NT2/D1 (cell line): Measurements from ENCODE around the gene KIAA0930.

Experiments used
- DNase-seq: peaks from one replicate; pipeline ENCODE4 v3.0.0-alpha.2; 2011; ENCODE audit warnings: low read depth, low spot score
- H3K27me3 ChIP-seq: 2 replicates; pipeline ENCODE4 v1.6.0; 2011; ENCODE audit warnings: mild to moderate bottlenecking; ENCODE audit not compliant: insufficient read length, insufficient read depth
- H3K36me3 ChIP-seq: 2 replicates; pipeline ENCODE4 v1.6.1; 2011; ENCODE audit warnings: mild to moderate bottlenecking, low read length, mixed read lengths; ENCODE audit not compliant: insufficient read depth, insufficient read length
- H3K4me1 ChIP-seq: 2 replicates; pipeline ENCODE4 v1.5.1; 2011; ENCODE audit not compliant: insufficient read depth, insufficient read length
- H3K4me3 ChIP-seq: 2 replicates; pipeline ENCODE4 v1.5.1; 2011; ENCODE audit warnings: low read depth; ENCODE audit not compliant: insufficient read length
- H3K9ac ChIP-seq: 2 replicates; pipeline ENCODE4 v1.6.0; 2011; ENCODE audit warnings: low read depth; ENCODE audit not compliant: insufficient read length
- H3K9me3 ChIP-seq: 2 replicates; pipeline ENCODE4 v1.5.1; 2011; ENCODE audit warnings: mild to moderate bottlenecking, low read length; ENCODE audit not compliant: insufficient read depth
- SUZ12 ChIP-seq: IDR thresholded peaks from 2 replicates; pipeline ENCODE4 v1.6.1; 2011; ENCODE audit not compliant: insufficient read length, insufficient read depth; ENCODE audit errors: extremely low read depth
- YY1 ChIP-seq: IDR thresholded peaks from 2 replicates; pipeline ENCODE4 v1.6.1; 2011; ENCODE audit not compliant: insufficient read length, insufficient read depth
- ZNF274 ChIP-seq: IDR thresholded peaks from 2 replicates; pipeline ENCODE4 v1.6.1; 2011; ENCODE audit warnings: mild to moderate bottlenecking, low read depth, low read length

The KIAA0930 gene

GRCh38 chr22:45251825-45252224 is 11.1 kb upstream of the KIAA0930 start:
- no peak for TF ChIP-seq SUZ12
- no peak for TF ChIP-seq YY1
- TF ChIP-seq ZNF274, result no peak
- no peaks in the 10 kb centered on the region for H3K9me3 ChIP-seq
- H3K36me3 ChIP-seq, result no peaks in the 10 kb centered on the region
- H3K9ac ChIP-seq, result no peak overlapping the region
- H3K4me3 ChIP-seq, result no peak overlapping the region
- no peak for DNase-seq
- H3K4me1 ChIP-seq, result no peaks in the 10 kb centered on the region
- H3K27me3 ChIP-seq, result no peaks in the 10 kb centered on the region

DNA sequence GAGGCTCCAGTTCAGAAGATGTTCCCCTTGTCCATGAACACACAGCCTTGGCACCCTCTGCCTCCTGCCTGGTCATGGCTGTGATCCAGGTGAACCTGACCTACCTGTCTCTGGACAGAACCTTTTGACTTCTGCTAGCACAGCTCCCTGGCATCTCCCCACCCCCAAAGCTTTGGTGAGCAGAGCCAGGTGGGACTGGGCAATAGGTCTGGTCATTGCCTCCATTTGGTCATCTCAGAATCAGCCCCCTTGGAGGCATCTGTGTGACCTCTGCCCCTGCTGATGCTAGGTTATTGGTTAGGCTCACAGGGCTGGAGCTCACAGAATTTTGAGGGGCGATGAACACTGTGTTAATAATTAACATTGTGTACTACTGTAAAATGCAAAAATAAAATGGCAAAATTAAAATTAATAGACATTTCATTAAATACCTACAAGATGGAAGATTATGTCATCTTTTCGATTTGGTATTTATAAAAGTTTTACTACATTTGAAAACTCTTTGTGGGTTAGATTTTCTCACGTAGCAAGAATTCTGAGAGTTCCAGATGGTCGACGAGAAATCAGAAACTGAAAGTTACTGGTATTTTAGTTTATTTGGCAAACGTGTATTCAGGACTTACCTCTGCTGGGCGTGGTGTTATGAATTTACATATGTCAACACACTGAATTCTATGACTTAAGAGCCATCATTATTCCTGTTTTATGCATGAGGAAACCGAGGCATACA is 8.3 kb upstream of the KIAA0930 start:
- Histone ChIP-seq H3K4me3 (no peak overlapping the region), H3K36me3 (no peaks in the 10 kb centered on the region), H3K4me1 (peaks cover 4% of the 10 kb centered on the region), H3K9me3 (no peaks in the 10 kb centered on the region), H3K9ac (no peak overlapping the region), H3K27me3 (no peaks in the 10 kb centered on the region)
- no peak for TF ChIP-seq SUZ12
- TF ChIP-seq ZNF274, result no peak
- TF ChIP-seq YY1, result no peak
- DNase-seq, result no peak

DNA sequence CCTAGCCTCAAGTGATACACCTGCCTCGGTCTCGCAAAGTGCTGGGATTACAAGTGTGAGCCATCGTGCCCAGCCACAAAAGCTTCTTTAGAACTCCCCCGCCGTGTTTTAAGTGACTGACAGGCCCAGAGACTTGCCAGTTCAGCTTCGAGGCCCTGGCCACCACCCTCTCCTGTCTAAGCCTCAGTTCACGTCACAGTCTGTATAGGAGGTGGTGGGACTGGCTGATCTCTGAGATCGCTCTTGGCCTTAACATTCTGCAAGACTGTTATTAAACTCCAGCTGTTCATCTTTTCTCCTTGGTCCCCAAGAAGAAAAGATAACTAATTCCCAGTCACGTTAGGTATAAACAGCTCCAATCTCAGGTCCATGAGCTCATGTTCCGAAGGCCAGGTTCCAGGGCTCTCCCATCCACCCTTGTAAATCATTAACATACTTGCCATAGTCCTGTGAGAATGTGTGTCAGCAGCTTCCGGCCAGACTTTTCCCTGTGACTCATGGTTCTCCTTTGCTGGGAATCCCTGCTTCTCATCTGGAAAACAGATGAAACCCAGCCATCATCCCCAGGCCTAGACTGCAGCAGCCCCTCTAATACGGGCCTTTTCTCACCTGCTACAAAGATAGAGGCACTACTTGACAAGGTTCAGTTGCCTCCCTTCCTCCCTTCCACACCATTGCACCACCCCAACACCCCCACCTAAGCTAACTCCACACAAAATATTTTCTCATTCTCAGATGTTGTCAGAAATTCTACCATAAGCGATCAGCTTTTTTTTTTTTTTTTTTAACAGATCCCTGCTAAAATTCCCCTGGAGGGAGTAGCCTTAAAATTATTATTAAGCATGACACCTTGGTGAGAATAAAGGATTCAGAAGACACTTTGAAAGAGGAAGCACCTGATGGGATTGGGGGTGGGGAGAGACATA is 5.6 kb upstream of the KIAA0930 start:
- Histone ChIP-seq H3K9ac (no peak overlapping the region), H3K27me3 (peaks cover 7% of the 10 kb centered on the region), H3K4me3 (no peak overlapping the region), H3K36me3 (no peaks in the 10 kb centered on the region), H3K4me1 (peaks cover 4% of the 10 kb centered on the region), H3K9me3 (no peaks in the 10 kb centered on the region)
- no peak for DNase-seq
- TF ChIP-seq SUZ12, result no peak
- TF ChIP-seq YY1, result no peak
- no peak for TF ChIP-seq ZNF274

GRCh38 chr22:45244916-45245315 is 4.2 kb upstream of the KIAA0930 start:
- H3K9ac ChIP-seq, result no peak overlapping the region
- H3K36me3 ChIP-seq, result no peaks in the 10 kb centered on the region
- no peak overlapping the region for H3K4me3 ChIP-seq
- H3K4me1 ChIP-seq, result peaks cover 5% of the 10 kb centered on the region
- no peak for DNase-seq
- H3K9me3 ChIP-seq, result no peaks in the 10 kb centered on the region
- TF ChIP-seq ZNF274 (no peak), YY1 (no peak), SUZ12 (no peak)
- H3K27me3 ChIP-seq, result peaks cover 12% of the 10 kb centered on the region

- Histone ChIP-seq H3K9ac (no peak overlapping the region), H3K27me3 (peaks cover 13% of the 10 kb centered on the region), H3K9me3 (no peaks in the 10 kb centered on the region), H3K36me3 (peaks cover 12% of the 10 kb centered on the region), H3K4me1 (peaks cover 14% of the 10 kb centered on the region), H3K4me3 (no peak overlapping the region)
- TF ChIP-seq SUZ12 (no peak), ZNF274 (no peak), YY1 (no peak)
- DNase-seq, result no peak
These were observed 2.1 kb upstream of the KIAA0930 start for GRCh38 chr22:45242778-45243191.

- peak overlapping the region; percentile 74 for H3K9ac ChIP-seq
- no peaks in the 10 kb centered on the region for H3K9me3 ChIP-seq
- H3K4me1 ChIP-seq, result peaks cover 17% of the 10 kb centered on the region
- TF ChIP-seq YY1, result no peak
- no peak for TF ChIP-seq ZNF274
- no peak for TF ChIP-seq SUZ12
- peak overlapping the region; percentile 64 for H3K4me3 ChIP-seq
- peaks cover 33% of the 10 kb centered on the region for H3K36me3 ChIP-seq
- DNase-seq, result no peak
- peaks cover 13% of the 10 kb centered on the region for H3K27me3 ChIP-seq
These were observed 437 bp downstream of the KIAA0930 start for GRCh38 chr22:45240104-45240809.

DNA sequence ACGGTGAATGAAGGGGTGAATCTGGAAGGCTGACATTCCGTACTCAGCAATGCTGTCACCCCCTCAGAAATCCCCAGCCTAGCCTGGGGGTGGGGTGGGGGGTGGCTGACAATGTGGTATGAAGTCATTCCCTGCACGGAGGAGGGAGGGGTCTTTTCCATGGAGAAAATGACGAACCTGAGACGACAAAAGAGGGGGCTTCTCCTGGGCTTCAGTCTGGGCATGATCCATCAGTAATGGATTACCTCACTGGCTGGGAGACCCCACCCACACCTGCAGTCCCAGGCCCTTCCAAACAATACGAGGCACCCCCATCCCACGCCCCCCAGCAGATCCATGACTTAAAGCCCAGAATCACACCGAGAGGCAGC is 1.0 kb downstream of the KIAA0930 start:
- no peak for DNase-seq
- Histone ChIP-seq H3K4me1 (peaks cover 17% of the 10 kb centered on the region), H3K36me3 (peaks cover 36% of the 10 kb centered on the region), H3K9ac (peak overlapping the region; percentile 74), H3K9me3 (no peaks in the 10 kb centered on the region), H3K27me3 (peaks cover 13% of the 10 kb centered on the region), H3K4me3 (peak overlapping the region; percentile 64)
- TF ChIP-seq YY1 (no peak), ZNF274 (no peak), SUZ12 (no peak)
